ENCODE data around the gene LRP8. TPM values are rescaled to one million over a fixed set of nuclear protein-coding genes. Genes with fewer than 3 reads are reported as not detected.
A peak's percentile ranks its signal among the peaks of the same experiment; 100 is the strongest.

The LRP8 gene
- total RNA-seq, 3 donors from 2014 or later = 1.6 to 14.7 (median 6.3) TPM

DNA sequence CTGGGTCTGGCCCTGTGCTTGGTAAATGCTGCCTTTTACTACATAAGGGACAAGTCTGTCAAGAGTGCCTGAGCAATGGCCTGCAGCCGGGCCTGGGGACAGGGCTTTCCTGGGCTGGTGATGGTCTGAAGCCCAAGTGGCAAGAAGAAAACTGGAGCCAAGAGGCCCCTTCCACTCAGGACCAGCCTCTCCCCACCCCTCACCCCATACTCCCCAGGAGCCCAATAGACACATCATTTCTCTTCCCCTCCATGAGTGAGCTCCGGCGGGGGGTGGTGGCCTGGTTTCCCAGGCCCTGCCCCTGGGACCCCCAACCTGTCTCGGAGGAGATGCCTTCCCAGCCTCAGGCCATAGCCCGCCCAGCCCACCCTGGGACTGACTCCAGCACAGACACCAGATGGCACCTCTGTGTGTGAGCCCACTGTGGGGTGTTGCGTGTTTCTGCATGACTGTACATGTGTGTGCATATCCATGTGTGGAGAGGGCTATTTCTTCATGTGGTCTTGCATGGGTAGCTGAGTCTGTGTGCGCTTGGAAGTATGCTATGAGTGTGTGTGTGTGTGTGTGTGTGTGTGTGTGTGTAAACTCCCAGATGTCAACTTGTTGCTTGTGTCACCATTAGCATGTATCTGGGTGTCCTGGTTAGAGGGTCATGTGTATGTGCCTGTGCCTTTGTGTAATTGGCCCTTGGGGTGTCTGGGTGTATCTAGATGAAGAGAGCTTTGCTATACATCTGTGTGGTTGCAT, 14.3 kb upstream of the LRP8 start:
- TF ChIP-seq POLR2AphosphoS5 (IDR thresholded peaks at IDR 0.05) = no peak
- TF ChIP-seq POLR2A (IDR thresholded peaks at IDR 0.05) = no peak
- TF ChIP-seq, protein P1, sequence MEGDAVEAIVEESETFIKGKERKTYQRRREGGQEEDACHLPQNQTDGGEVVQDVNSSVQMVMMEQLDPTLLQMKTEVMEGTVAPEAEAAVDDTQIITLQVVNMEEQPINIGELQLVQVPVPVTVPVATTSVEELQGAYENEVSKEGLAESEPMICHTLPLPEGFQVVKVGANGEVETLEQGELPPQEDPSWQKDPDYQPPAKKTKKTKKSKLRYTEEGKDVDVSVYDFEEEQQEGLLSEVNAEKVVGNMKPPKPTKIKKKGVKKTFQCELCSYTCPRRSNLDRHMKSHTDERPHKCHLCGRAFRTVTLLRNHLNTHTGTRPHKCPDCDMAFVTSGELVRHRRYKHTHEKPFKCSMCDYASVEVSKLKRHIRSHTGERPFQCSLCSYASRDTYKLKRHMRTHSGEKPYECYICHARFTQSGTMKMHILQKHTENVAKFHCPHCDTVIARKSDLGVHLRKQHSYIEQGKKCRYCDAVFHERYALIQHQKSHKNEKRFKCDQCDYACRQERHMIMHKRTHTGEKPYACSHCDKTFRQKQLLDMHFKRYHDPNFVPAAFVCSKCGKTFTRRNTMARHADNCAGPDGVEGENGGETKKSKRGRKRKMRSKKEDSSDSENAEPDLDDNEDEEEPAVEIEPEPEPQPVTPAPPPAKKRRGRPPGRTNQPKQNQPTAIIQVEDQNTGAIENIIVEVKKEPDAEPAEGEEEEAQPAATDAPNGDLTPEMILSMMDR (IDR thresholded peaks at IDR 0.05) = no peak
- intact Hi-C loops (cut with DNase I; ENCODE audit: low total_unique reads) = no loop called here
- Histone ChIP-seq H3K9me3 (no peaks in the 10 kb centered on the region), H3K27ac (no peak overlapping the region), H3K36me3 (no peaks in the 10 kb centered on the region), H3K4me3 (no peak overlapping the region), H3K27me3 (no peaks in the 10 kb centered on the region), H3K4me1 (no peaks in the 10 kb centered on the region)
- DNase-seq (ENCODE audit: low spot score in 2 of 2) = peak in 1 of 2 donors; percentile 14

DNA sequence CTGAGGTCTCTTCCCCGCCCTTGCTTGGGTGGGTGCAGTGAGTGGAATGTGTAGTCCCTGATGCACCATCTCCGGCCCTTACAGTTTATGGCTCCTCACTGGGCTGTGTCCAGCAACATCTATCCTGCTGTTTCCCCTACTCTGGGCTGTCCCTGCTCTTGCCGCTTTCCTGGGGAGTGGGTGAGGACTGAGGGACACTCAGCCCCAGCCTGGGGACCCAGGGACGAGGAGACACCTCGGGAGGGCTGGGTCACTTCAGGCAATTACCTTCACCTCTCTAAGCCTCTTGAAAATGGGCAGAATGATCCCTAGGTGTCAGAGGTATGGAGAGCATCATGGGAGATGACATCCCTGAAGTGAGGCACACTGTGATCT, 13.6 kb upstream of the LRP8 start:
- Histone ChIP-seq H3K27me3 (no peaks in the 10 kb centered on the region), H3K27ac (no peak overlapping the region), H3K9me3 (no peaks in the 10 kb centered on the region), H3K4me1 (no peaks in the 10 kb centered on the region), H3K36me3 (no peaks in the 10 kb centered on the region), H3K4me3 (no peak overlapping the region)
- TF ChIP-seq, protein P1 (IDR thresholded peaks at IDR 0.05) = no peak
- no peak for TF ChIP-seq POLR2A (IDR thresholded peaks at IDR 0.05)
- intact Hi-C loops (cut with DNase I; ENCODE audit: low total_unique reads) = no loop called here
- DNase-seq (ENCODE audit: low spot score in 2 of 2) = peak in 1 of 2 donors; percentile 12

DNA sequence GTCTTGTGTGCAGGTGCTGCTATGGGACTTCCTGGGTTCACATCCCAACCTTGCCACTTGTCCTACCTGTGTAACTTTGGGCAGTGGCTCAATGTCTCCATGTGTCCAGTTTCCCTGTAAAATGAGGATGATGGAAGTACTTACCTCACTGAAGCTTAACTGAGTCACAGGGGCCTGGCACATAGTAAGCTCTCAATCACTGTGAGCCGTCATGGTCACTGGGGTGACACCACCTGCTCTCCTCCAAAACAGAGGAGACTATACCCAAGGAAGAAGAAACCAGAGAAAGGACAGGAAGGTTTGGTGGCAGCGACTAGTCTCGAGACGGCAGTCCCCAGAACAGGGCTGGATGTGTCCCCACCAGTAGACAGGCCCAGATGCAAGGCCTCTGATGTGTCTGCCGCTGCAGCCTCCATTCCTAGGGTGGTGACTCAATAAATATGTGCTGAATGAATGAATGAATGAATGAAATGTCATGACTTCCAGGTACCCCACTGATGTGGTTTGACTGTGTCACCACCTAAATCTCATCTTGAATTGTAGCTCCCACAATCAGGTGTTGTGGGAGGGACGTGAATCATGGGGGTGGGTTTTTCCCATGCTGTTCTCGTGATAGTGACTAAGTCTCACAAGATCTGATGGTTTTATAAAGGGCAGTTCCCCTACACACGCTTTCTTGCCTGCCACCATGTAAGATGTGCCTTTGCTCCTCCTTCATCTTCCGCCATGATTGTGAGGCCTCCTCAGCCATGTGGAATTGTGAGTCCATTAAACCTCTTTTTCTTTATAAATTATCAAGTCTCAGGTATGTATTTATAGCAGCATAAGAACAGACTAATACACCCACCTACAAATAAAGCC, 13.0 kb upstream of the LRP8 start:
- no peak overlapping the region for H3K4me3 ChIP-seq
- H3K4me1 ChIP-seq = no peaks in the 10 kb centered on the region
- intact Hi-C loops (cut with DNase I; ENCODE audit: low total_unique reads) = no loop called here
- TF ChIP-seq, protein P1 (IDR thresholded peaks at IDR 0.05) = no peak
- TF ChIP-seq POLR2A (IDR thresholded peaks at IDR 0.05) (no peak), POLR2AphosphoS5 (IDR thresholded peaks at IDR 0.05) (no peak)
- H3K27ac ChIP-seq = no peak overlapping the region
- no peaks in the 10 kb centered on the region for H3K36me3 ChIP-seq
- H3K9me3 ChIP-seq = no peaks in the 10 kb centered on the region
- H3K27me3 ChIP-seq = no peaks in the 10 kb centered on the region
- peak in 1 of 2 donors; percentile 5 for DNase-seq (ENCODE audit: low spot score in 2 of 2)

DNA sequence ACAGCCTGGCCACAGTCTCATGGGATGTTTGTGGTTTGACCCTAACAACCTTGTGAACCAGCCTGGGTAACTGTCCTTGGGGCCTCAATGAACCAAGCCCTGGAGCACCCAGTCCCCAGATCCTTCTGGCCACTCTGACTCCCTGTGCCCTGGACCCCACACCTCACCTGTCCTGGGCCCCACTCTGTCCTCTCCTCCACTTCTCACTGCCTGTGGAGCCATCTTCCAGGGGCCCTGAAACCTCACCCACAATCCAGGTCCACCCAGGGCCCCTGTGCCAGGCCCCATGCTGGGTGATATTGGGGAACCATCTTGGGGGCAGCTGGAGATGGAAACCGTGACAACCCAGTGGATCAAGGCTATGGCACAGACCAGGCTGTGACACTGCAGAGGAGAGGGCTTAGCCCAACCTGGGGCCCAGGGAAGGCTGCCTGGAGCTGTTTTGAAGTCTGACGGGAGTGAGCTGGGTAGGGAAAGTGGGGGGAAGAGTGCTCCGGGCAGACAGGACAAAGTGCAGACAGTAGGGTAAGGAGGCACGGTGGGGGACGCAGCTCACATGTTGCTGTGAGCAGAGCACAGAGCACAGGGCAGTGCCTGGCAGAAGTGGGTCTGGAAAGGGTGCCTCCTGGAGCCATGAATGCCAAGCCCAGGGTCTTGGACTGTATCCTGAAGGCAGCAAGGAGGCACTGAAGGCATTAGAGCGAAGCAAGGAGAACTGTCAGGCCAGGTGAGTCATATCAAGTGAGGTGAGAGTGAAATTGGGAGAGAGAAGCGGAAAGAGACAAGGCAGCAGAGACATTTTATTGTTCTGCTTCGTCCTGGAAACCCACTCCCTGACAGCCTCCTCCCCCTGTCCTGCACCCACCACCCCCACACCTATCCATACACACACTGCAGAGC, 12.1 kb upstream of the LRP8 start:
- no peaks in the 10 kb centered on the region for H3K27me3 ChIP-seq
- TF ChIP-seq POLR2A (IDR thresholded peaks at IDR 0.05) = no peak
- TF ChIP-seq, protein P1 (IDR thresholded peaks at IDR 0.05) = no peak
- no peak for TF ChIP-seq POLR2AphosphoS5 (IDR thresholded peaks at IDR 0.05)
- peak in 1 of 2 donors; percentile 36 for DNase-seq (ENCODE audit: low spot score in 2 of 2)
- intact Hi-C loops (cut with DNase I; ENCODE audit: low total_unique reads) = no loop called here
- no peak overlapping the region for H3K4me3 ChIP-seq
- no peaks in the 10 kb centered on the region for H3K36me3 ChIP-seq
- H3K9me3 ChIP-seq = no peaks in the 10 kb centered on the region
- H3K4me1 ChIP-seq = no peaks in the 10 kb centered on the region
- H3K27ac ChIP-seq = no peak overlapping the region
